MV-4-11 (cell line): ENCODE results near the gene DENND5B.
"Not testable (repeated sequence)": the region's sequence is repeated elsewhere in the genome, so short reads cannot be mapped to it uniquely, and the experiment has no call there.

Experiments
- DNase-seq: peaks from one replicate; lab custom pipeline; 2025; lab: John Stamatoyannopoulos, UW

Gene DENND5B

GRCh38 chr12:31506515-31507306 lies 84.2 kb downstream of the DENND5B start:
- no peak for DNase-seq

- no peak for DNase-seq
These were observed 86.2 kb downstream of the DENND5B start for GRCh38 chr12:31504625-31505222.

- not testable (repeated sequence) for DNase-seq
These were observed 89.9 kb downstream of the DENND5B start for GRCh38 chr12:31501014-31501413.

- DNase-seq: no peak
These were observed 91.4 kb downstream of the DENND5B start for GRCh38 chr12:31499567-31499966.

- no peak for DNase-seq
These were observed 92.5 kb downstream of the DENND5B start for GRCh38 chr12:31498424-31498823.

- DNase-seq: no peak
These were observed 94.7 kb downstream of the DENND5B start for GRCh38 chr12:31496257-31496656.

- no peak for DNase-seq
These were observed 96.5 kb downstream of the DENND5B start for GRCh38 chr12:31494455-31494854.

- no peak for DNase-seq
These were observed 98.2 kb downstream of the DENND5B start for GRCh38 chr12:31492599-31493196.

- DNase-seq: no peak
These were observed 98.9 kb downstream of the DENND5B start for GRCh38 chr12:31491841-31492598.

- DNase-seq: no peak
These were observed 99.6 kb downstream of the DENND5B start for GRCh38 chr12:31491241-31491794.

- DNase-seq: no peak
These were observed 102.1 kb downstream of the DENND5B start for GRCh38 chr12:31488737-31489338.

GRCh38 chr12:31485571-31485970 lies 105.4 kb downstream of the DENND5B start:
- DNase-seq: no peak

- DNase-seq: peak; percentile 7
These were observed 108.1 kb downstream of the DENND5B start for GRCh38 chr12:31482816-31483215.

GRCh38 chr12:31481415-31481814 lies 109.5 kb downstream of the DENND5B start:
- DNase-seq: no peak

- peak; percentile 61 for DNase-seq
These were observed 111.3 kb downstream of the DENND5B start for GRCh38 chr12:31479516-31480210.

GRCh38 chr12:31478898-31479297 lies 112.0 kb downstream of the DENND5B start:
- no peak for DNase-seq

- no peak for DNase-seq
These were observed 112.5 kb downstream of the DENND5B start for GRCh38 chr12:31478425-31478824.

- peak; percentile 57 for DNase-seq
These were observed 113.2 kb downstream of the DENND5B start for GRCh38 chr12:31477687-31478086.

GRCh38 chr12:31476437-31476836 lies 114.5 kb downstream of the DENND5B start:
- no peak for DNase-seq

GRCh38 chr12:31475610-31476009 lies 115.3 kb downstream of the DENND5B start:
- DNase-seq: not testable (repeated sequence)

- no peak for DNase-seq
These were observed 116.2 kb downstream of the DENND5B start for GRCh38 chr12:31474751-31475150.
